ENCODE results near the gene GNB1. TPM values are rescaled to one million over a fixed set of nuclear protein-coding genes. Genes with fewer than 3 reads are reported as not detected.
A peak's percentile ranks its signal among the peaks of the same experiment; 100 is the strongest.
"Not testable (repeated sequence)": the region's sequence is repeated elsewhere in the genome, so short reads cannot be mapped to it uniquely, and the experiment has no call there.

GNB1 gene
- total RNA-seq (100 to 1,000 TPM; 236 to 255 TPM), total RNA-seq (227 to 286 reads per million in 2 donors)

DNA sequence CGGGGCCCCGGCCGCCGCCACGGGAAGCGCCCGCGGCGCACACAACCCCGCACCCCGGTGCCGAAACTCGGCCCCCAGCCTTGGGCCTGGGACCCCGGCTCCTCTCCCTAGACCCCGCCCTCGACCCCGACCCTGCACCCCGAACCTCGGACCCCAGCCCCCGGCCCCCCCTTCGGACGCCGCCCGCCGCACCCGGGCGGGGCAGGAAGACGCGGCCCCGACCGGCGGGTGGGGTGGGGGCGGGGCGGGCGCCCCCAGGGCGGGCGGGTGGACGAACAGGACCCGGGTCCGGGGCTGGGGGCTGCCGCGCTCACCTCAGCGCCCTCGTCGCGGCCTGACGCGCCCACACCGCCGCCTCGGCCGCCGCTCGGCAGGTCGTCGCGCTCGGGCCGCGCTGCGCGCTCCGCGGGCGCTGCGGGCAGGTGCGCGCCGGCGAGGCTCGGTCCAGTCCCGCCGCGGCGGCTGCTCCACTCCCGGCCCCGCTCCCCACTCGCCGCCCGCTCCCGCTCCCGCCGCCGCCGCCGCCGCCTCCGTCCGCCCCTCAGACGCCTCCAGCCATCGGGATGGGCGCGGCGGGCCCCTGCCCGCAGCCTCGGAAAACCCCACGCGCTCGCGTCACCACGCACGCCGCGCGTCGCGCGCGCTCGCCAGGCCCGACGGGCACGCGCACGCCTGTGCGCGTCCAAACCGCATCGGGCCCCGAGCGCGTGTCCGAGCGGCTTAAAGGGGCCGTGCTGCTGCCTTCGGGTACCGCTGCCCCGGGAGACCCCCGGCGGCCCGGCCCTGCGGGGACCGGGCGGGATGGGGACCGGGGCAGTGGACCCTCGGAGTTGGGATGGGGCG lies at the start of gene GNB1:
GNB1 (minus strand) TSS at position 582 of the 843 bp plus-strand sequence. CDS start 65,634 bp downstream, outside the sequence.
- H3K27me3 Mint-ChIP-seq, result no peaks in the 10 kb centered on the region
- H3K9me3 ChIP-seq (ENCODE audit: control insufficient read depth, low read length, poor library complexity, severe bottlenecking), result no peaks in the 10 kb centered on the region
- H3K27ac Mint-ChIP-seq, result peak within 1 kb of the TSS; percentile 97
- H3K4me3 Mint-ChIP-seq, result peak within 1 kb of the TSS; percentile 97
- peak; percentile 86 to 90 (median 89) for DNase-seq
- peaks cover 4% of the 10 kb centered on the region for H3K36me3 Mint-ChIP-seq (ENCODE audit: low read depth)
- ATAC-seq, result peak; percentile 76
- peaks cover 50% of the 10 kb centered on the region for H3K4me1 Mint-ChIP-seq

DNA sequence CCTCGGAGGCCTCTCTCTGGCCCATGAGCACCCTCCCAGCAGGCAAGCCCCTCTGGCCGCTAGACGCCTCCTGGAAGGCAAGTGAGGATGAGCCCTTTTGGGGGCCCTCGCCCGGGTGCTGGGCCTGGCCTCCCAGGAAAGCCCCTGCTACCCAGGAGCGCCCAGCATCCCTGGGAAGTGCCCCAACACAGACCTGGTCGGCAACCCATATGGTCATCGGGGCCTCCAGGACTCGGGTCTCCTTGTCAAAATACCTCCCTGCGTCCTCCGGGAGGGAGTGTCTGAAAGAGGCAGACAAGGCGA lies 49.2 kb upstream of the GNB1 start:
- Mint-ChIP-seq H3K36me3 (ENCODE audit: low read depth) (no peaks in the 10 kb centered on the region), H3K4me3 (no peak overlapping the region), H3K27ac (no peak overlapping the region), H3K4me1 (peaks cover 4% of the 10 kb centered on the region), H3K27me3 (no peaks in the 10 kb centered on the region)
- ATAC-seq (no peak), DNase-seq (no peak)
- H3K9me3 ChIP-seq (ENCODE audit: control insufficient read depth, low read length, poor library complexity, severe bottlenecking), result no peaks in the 10 kb centered on the region

DNA sequence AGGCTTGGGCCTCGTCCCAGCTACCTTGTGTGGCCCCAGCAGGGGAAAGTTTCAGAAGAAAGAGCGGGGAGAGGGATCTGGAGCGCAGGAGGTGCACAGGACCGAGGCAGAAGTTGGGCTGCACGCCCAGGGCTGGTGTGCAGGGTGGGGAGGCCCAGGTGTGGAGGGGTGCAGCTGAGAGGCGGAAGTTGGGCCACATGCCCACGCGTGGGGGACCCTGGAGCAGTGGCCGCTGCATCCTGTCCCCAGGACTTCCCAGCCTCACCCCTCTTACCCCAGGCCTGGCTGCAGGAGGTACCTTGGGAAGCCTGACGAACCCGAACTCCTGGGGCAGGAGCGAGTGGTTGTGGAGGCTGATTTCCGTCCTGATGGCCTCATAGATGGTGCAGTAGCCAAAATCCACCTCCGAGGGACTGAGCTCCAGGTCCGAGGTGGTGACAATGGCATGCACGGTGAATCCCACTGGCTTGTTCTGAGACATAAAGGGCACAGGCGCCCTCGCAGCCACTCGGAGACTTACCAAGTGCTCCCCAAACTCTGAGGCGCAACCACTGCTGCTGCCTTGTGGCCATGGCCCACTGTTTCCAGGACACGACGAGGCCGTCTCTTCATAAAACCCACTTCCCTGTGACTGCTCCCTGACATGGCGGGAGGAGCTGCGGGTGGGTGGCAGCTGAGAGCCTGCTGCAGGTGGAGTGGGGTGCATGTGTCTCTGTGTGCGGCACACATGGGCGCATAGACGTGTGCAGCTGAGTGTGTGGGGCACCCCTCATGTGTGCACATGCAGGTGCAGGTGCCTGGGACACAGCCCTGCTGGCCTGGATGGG lies 48.6 kb upstream of the GNB1 start:
- H3K4me1 Mint-ChIP-seq, result peaks cover 4% of the 10 kb centered on the region
- H3K36me3 Mint-ChIP-seq (ENCODE audit: low read depth), result no peaks in the 10 kb centered on the region
- DNase-seq (no peak), ATAC-seq (no peak)
- H3K27ac Mint-ChIP-seq, result no peak overlapping the region
- H3K27me3 Mint-ChIP-seq, result no peaks in the 10 kb centered on the region
- H3K4me3 Mint-ChIP-seq, result no peak overlapping the region
- no peaks in the 10 kb centered on the region for H3K9me3 ChIP-seq (ENCODE audit: control insufficient read depth, low read length, poor library complexity, severe bottlenecking)

- Mint-ChIP-seq H3K27me3 (no peaks in the 10 kb centered on the region), H3K4me3 (no peak overlapping the region), H3K4me1 (peaks cover 2% of the 10 kb centered on the region), H3K36me3 (ENCODE audit: low read depth) (no peaks in the 10 kb centered on the region), H3K27ac (no peak overlapping the region)
- DNase-seq (no peak), ATAC-seq (no peak)
- no peaks in the 10 kb centered on the region for H3K9me3 ChIP-seq (ENCODE audit: control insufficient read depth, low read length, poor library complexity, severe bottlenecking)
Measured at GRCh38 chr1:1938613-1939295, 47.9 kb upstream of the GNB1 start.

DNA sequence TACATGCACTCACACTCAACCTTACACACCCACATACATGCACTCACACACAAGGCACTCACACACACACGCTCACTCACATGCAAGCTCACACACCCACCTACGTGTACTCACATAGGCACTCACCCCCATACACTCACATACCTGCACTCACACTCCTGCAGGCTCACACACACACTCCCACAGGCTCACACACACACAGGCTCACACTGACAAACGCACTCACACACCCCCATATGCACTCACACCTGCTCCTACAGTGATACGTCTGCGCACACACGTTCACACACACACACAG lies 47.3 kb upstream of the GNB1 start:
- Mint-ChIP-seq H3K27me3 (no peaks in the 10 kb centered on the region), H3K4me1 (peaks cover 2% of the 10 kb centered on the region), H3K4me3 (no peak overlapping the region), H3K36me3 (ENCODE audit: low read depth) (no peaks in the 10 kb centered on the region), H3K27ac (no peak overlapping the region)
- H3K9me3 ChIP-seq (ENCODE audit: control insufficient read depth, low read length, poor library complexity, severe bottlenecking), result no peaks in the 10 kb centered on the region
- DNase-seq (no peak), ATAC-seq (no peak)

DNA sequence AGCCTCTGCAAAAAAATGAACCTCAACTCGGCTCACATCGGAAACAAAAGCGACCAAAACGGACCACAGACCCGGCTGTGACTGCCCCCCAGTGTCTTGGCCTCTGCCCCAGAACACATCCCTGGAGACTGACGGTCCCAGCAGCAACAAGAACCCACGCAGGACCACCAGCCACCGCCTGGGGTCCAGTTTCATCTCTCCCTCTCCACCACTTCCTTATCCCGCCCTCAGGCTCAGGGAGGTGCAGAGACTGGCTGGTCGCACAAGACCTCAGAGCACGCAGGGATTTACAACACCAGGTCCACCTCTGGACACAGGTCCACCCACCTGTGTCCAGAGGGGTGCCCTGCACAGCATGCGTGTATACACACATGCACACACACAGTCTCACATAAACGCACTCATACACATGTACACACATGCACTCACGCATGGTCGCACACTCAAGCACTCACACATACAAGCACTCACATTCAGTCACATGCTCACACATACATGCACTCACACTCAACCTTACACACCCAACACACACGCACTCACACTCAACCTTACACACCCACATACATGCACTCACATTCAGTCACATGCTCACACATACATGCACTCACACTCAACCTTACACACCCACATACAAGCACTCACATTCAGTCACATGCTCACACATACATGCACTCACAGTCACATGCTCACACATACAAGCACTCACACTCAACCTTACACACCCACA lies 46.8 kb upstream of the GNB1 start:
- DNase-seq, result no peak
- no peak overlapping the region for H3K4me3 Mint-ChIP-seq
- H3K4me1 Mint-ChIP-seq, result peaks cover 2% of the 10 kb centered on the region
- no peaks in the 10 kb centered on the region for H3K36me3 Mint-ChIP-seq (ENCODE audit: low read depth)
- no peak overlapping the region for H3K27ac Mint-ChIP-seq
- H3K9me3 ChIP-seq (ENCODE audit: control insufficient read depth, low read length, poor library complexity, severe bottlenecking), result no peaks in the 10 kb centered on the region
- H3K27me3 Mint-ChIP-seq, result no peaks in the 10 kb centered on the region
- ATAC-seq, result no peak

- Mint-ChIP-seq H3K27ac (no peak overlapping the region), H3K4me1 (peaks cover 2% of the 10 kb centered on the region), H3K4me3 (no peak overlapping the region), H3K27me3 (no peaks in the 10 kb centered on the region), H3K36me3 (ENCODE audit: low read depth) (no peaks in the 10 kb centered on the region)
- no peak for DNase-seq
- H3K9me3 ChIP-seq (ENCODE audit: control insufficient read depth, low read length, poor library complexity, severe bottlenecking), result no peaks in the 10 kb centered on the region
- no peak for ATAC-seq
Measured at GRCh38 chr1:1937061-1937460, 46.2 kb upstream of the GNB1 start.

GRCh38 chr1:1934848-1935247 lies 44.0 kb upstream of the GNB1 start:
- H3K4me1 Mint-ChIP-seq; H3K27me3 Mint-ChIP-seq; H3K4me3 Mint-ChIP-seq; DNase-seq; H3K27ac Mint-ChIP-seq; H3K36me3 Mint-ChIP-seq (ENCODE audit: low read depth); H3K9me3 ChIP-seq (ENCODE audit: control insufficient read depth, low read length, poor library complexity, severe bottlenecking); ATAC-seq: not testable (repeated sequence)

- Mint-ChIP-seq H3K27ac (no peak overlapping the region), H3K4me1 (peaks cover 2% of the 10 kb centered on the region)
- no peak for ATAC-seq
Measured at GRCh38 chr1:1929639-1930545, 39.0 kb upstream of the GNB1 start.

DNA sequence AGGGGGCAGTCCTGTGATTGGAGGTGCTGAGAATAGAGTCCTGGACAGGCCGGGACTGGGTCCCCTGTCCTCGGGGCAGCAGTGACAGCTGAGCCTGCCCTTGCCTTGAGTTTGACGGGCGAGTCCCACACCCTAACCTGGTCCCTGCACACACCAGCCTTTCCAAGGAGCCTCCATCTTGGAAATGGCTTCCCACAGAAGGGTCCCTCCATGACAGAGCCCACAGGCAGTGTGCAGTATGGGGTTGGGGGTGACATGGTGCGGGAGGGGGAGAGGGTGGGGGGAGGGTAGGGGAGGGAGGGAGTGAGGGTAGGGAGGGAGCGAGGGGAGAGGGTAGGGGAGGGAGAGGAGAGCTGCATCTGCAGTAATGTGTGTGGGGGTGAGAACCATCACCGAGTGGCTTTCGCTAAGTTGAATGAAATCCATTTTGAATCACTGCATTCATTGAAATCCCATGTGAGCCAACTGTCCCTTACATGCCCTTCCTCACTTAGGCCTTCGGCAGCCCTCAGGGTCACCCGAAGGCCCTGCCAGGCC lies 38.3 kb upstream of the GNB1 start:
- no peak overlapping the region for H3K4me3 Mint-ChIP-seq
- no peaks in the 10 kb centered on the region for H3K36me3 Mint-ChIP-seq (ENCODE audit: low read depth)
- H3K9me3 ChIP-seq (ENCODE audit: control insufficient read depth, low read length, poor library complexity, severe bottlenecking), result no peaks in the 10 kb centered on the region
- H3K27ac Mint-ChIP-seq, result no peak overlapping the region
- DNase-seq (peak in 1 of 3 donors; percentile 9), ATAC-seq (no peak)
- no peaks in the 10 kb centered on the region for H3K27me3 Mint-ChIP-seq
- H3K4me1 Mint-ChIP-seq, result peaks cover 2% of the 10 kb centered on the region

More at GRCh38 chr1:1929639-1930545, 39.0 kb upstream of the GNB1 start:
- Mint-ChIP-seq H3K27me3 (no peaks in the 10 kb centered on the region), H3K36me3 (ENCODE audit: low read depth) (no peaks in the 10 kb centered on the region), H3K4me3 (no peak overlapping the region)
- no peaks in the 10 kb centered on the region for H3K9me3 ChIP-seq (ENCODE audit: control insufficient read depth, low read length, poor library complexity, severe bottlenecking)
- DNase-seq, result peak in 1 of 3 donors; percentile 9

DNA sequence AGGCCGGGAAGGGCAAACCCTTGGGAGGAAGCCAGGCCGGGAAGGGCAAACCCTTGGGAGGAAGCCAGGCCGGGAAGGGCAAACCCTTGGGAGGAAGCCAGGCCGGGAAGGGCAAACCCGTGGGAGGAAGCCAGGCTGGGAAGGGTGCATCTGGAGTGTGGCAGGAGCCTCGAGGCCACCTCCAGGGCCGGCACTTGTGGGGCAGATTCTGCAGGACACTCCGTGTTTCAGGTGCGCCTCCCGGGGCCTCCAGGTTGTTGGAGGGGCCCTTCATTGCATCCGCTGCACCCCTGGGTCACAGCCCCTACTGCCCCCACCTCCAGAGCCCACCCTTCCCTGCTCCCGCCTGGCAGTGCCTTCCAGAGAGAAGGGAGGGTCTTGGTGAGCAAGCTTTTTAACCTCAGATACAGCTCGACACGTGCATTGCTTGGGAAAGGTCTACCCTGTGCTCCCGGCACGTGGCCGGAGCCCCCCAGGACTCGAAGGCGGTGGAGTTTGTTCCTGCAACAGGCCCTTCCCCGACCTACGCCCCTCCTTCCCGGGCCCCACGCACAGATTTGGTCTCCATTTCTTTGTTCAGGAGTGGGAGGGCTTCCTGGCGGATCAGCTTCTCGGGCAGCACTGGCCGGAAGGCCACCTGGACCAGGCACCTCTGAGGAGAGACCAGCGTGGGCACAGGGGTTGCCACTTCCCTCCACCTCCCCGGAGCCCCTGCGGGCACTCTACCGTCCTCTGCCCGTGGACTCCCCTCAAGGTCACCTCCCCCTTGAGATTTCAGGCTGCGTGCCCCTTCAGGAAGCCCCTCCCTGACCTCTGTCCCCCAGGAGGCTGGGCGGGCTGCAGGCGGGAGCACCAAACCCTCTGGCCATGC lies 37.6 kb upstream of the GNB1 start:
- ATAC-seq (no peak), DNase-seq (no peak)
- Mint-ChIP-seq H3K4me3 (no peak overlapping the region), H3K4me1 (no peaks in the 10 kb centered on the region), H3K27ac (no peak overlapping the region), H3K36me3 (ENCODE audit: low read depth) (no peaks in the 10 kb centered on the region), H3K27me3 (no peaks in the 10 kb centered on the region)
- H3K9me3 ChIP-seq (ENCODE audit: control insufficient read depth, low read length, poor library complexity, severe bottlenecking), result no peaks in the 10 kb centered on the region

All from T-helper 17 cell (primary cell).